Activated naive CD4-positive, alpha-beta T cell treated with anti-CD3 and anti-CD28 coated beads, Interleukin-2, amount 10 ng/mL, durations not matched to agents 7 days and 5 days (primary cell): ENCODE results near the gene LRRC39.

Experiments used
- CTCF ChIA-PET: fragments of 350-600 bp; sonication (Branson Sonifier 250); formaldehyde crosslinking; loops from one replicate; lab custom pipeline; 2021; ENCODE audit warnings: antibody characterized with exemption; lab: Charles Lee
- DNase-seq: peaks from one replicate; pipeline ENCODE4 v3.0.0-alpha.2; 2020
- H3K27ac Mint-ChIP-seq: one replicate; pipeline ENCODE4 v1.8.0; 2021; ENCODE audit warnings: mild to moderate bottlenecking, moderate library complexity, mixed read lengths
- H3K27me3 Mint-ChIP-seq: one replicate; pipeline ENCODE4 v1.8.0; 2021; ENCODE audit warnings: mild to moderate bottlenecking, mixed read lengths
- H3K36me3 Mint-ChIP-seq: one replicate; pipeline ENCODE4 v1.8.0; 2021; ENCODE audit warnings: mixed read lengths
- H3K4me1 Mint-ChIP-seq: one replicate; pipeline ENCODE4 v1.8.0; 2021; ENCODE audit warnings: mixed read lengths
- H3K4me3 Mint-ChIP-seq: one replicate; pipeline ENCODE4 v1.8.0; 2021; ENCODE audit warnings: mild to moderate bottlenecking, moderate library complexity, mixed read lengths
- H3K9me3 Mint-ChIP-seq: one replicate; pipeline ENCODE4 v1.8.0; 2021; ENCODE audit warnings: mixed read lengths

LRRC39 gene

DNA sequence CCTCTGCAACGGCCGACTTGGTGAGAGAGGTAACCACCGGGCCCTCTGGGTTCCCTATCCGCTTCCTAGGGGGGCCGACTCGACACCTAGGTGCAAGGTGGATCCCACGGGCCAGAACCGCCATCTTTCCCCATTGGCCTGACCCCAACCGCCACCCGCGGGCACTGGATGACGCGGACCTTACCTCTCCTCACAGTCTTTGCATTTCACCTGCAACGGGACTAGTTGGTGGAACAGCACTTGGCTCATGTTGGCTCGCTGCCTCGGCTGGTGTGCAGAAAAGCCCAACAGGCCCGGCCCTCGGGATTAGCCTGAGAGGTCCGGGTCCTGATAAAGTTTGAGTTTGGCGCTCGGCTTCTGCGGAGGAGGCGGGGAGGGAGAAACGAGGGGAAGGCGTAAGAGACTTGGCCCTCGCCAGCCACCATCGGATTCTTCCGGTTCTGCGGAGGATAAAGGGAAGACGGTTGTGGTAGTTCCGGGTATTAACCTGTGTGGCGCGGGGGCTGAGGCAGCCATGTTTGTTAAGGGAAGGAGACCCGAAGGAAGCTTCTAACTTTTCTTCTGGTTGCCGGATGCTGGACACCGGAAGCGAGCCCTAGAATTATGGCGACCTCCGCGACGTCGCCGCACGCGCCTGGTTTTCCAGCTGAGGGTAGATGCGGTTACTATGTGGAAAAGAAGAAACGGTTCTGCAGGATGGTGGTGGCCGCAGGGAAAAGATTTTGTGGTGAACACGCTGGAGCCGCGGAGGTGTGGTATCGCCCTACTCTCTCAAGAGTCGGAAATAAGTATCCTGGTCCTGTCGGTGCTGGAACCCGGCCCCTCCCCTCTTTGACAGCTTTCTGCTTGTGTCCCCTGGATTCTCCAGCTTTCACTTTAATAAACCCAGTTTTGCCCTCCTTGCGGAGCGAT, 45.2 kb downstream of the LRRC39 start, which contains the start of the genes SASS6 and TRMT13:
Gene SASS6, minus strand, starts transcription at position 365 of the 912 bp plus-strand sequence. Its CDS starts 116 bp downstream, at position 249.
Gene TRMT13, plus strand, starts transcription at position 598 of the 912 bp plus-strand sequence. Its CDS starts 6 bp downstream, at position 604.
- Mint-ChIP-seq H3K4me3 (peak within 1 kb of the TSS; percentile 98), H3K4me1 (peaks cover 58% of the 10 kb centered on the region), H3K36me3 (peaks cover 21% of the 10 kb centered on the region), H3K9me3 (no peaks in the 10 kb centered on the region), H3K27me3 (no peaks in the 10 kb centered on the region), H3K27ac (peak within 1 kb of the TSS; percentile 95)
- CTCF ChIA-PET, result interaction anchor here (1.6 kb wide), 1 partner anchor 327 kb away, joined by 8 read pairs; no protein-coding TSS in a partner anchor
- peak; percentile 97 for DNase-seq

DNA sequence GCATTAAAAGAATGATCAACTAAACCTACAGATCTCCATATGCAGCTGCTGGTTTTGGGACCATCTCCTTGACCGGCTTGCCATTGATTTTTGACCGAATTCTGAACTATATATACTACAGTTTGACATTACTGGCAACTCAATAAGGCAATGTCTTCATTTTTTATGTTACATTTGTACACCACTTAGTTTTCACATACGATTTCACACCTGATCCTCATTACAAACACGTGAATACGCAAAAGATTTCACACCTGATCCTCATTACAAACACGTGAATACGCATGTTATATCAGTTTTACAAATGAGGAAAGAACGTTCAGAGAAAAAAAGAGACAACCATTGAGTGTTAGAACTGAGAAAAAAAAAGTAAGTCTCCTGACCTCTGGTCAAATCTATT, 46.4 kb downstream of the LRRC39 start:
- Mint-ChIP-seq H3K27ac (peak overlapping the region; percentile 95), H3K36me3 (peaks cover 17% of the 10 kb centered on the region), H3K4me1 (peaks cover 58% of the 10 kb centered on the region), H3K4me3 (peak overlapping the region; percentile 98), H3K9me3 (no peaks in the 10 kb centered on the region), H3K27me3 (no peaks in the 10 kb centered on the region)
- DNase-seq, result no peak
- CTCF ChIA-PET, result interaction anchor here (1.3 kb wide), 1 partner anchor 329 kb away, joined by 3 read pairs; no protein-coding TSS in a partner anchor

DNA sequence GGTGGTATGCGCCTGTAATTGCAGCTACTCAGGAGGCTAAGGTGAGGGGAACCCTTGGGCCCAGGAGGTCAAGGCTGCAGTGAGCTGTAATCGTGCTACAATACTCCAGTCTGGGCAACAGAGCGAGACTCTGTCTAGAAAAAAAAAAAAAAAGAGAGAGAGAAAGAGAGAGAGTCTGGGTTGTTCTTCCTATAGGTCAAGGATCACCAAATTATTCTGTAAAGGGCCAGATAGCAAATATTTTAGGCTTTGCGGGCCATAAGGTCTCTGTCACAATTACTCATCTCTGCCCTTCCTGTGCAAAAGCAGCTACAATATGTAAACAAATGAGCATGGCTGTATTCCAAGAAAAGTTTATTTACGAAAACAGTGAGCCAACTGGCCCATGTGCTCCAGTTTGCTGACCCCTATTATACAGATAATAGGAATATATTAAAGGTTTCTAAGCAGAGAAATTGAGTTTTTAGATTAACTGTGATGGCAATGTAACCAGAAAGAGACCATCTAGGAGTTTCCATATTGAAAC, 47.4 kb downstream of the LRRC39 start:
- DNase-seq, result no peak
- H3K4me3 Mint-ChIP-seq, result no peak overlapping the region

DNA sequence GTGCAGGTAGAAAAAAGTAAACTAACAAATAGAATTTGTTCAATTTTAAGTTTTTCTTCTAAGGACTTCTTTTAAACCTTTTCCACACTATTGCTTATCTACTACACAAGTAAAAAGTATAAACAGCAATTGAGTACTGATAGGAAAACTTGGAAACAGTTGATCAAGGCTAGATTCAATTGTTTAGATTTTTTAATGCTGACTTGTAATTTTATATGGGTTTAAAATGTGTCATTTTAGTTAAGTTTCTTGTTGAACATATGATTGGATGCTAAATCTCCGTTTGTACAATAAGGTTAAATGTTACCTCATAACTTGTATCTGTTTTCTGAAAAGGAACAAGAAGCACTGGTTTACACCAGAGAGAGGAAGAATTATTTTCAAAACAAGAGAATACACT, 50.8 kb downstream of the LRRC39 start:
- DNase-seq, result no peak
- Mint-ChIP-seq H3K36me3 (peaks cover 9% of the 10 kb centered on the region), H3K4me1 (peaks cover 26% of the 10 kb centered on the region), H3K27ac (no peak overlapping the region), H3K4me3 (no peak overlapping the region), H3K9me3 (no peaks in the 10 kb centered on the region), H3K27me3 (no peaks in the 10 kb centered on the region)
- CTCF ChIA-PET, result no interaction called here

More for the DNA sequence above, 47.4 kb downstream of the LRRC39 start:
- Mint-ChIP-seq H3K27me3 (no peaks in the 10 kb centered on the region), H3K27ac (no peak overlapping the region), H3K4me1 (peaks cover 57% of the 10 kb centered on the region), H3K36me3 (peaks cover 21% of the 10 kb centered on the region), H3K9me3 (no peaks in the 10 kb centered on the region)
- CTCF ChIA-PET, result interaction anchor here (1.3 kb wide), 1 partner anchor 330 kb away, joined by 3 read pairs; no protein-coding TSS in a partner anchor

DNA sequence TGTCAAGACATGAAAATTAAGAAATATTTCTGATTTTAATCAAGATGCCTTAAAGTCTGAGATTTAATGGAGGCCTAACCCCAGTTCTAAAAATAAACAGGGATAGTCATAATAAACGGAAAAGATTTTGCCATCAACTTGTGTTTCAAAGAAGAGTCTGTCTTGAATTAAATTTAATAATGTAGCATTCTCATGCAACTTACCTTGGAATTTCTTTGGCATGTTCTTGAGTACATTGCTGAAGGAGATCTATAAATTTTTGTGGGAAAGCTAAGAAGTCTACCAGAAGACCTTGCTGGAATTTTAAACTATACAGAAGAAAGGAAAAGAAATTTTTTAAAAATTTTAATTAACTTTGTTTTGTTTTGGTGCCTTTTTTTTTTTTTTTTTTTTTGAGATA, 55.9 kb downstream of the LRRC39 start:
- no peaks in the 10 kb centered on the region for H3K27me3 Mint-ChIP-seq
- no peak for DNase-seq
- H3K9me3 Mint-ChIP-seq, result no peaks in the 10 kb centered on the region
- peaks cover 16% of the 10 kb centered on the region for H3K36me3 Mint-ChIP-seq
- no peak overlapping the region for H3K27ac Mint-ChIP-seq
- no peak overlapping the region for H3K4me3 Mint-ChIP-seq
- H3K4me1 Mint-ChIP-seq, result no peaks in the 10 kb centered on the region
- CTCF ChIA-PET, result no interaction called here

DNA sequence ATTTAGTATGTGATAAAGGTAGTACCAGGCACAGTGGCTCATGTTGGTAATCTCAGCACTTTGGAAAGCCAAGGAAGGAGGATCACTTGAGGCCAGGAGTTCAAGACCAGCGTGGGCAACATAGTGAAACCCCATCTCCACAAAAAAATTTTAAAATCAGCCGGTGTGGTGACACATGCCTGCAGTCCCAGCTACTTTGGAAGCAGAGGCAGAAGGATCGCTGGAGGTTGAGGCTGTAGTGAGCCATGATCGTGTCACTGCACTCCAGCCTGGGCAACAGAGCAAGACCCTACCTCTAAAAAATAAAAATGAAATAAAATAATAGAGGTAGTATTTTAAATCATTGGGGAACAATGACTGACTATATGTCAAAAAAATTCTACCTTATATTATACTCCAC, 62.5 kb downstream of the LRRC39 start:
- no peak for DNase-seq
- Mint-ChIP-seq H3K4me3 (no peak overlapping the region), H3K27me3 (no peaks in the 10 kb centered on the region), H3K36me3 (peaks cover 25% of the 10 kb centered on the region), H3K4me1 (no peaks in the 10 kb centered on the region), H3K9me3 (no peaks in the 10 kb centered on the region), H3K27ac (no peak overlapping the region)
- CTCF ChIA-PET, result no interaction called here

DNA sequence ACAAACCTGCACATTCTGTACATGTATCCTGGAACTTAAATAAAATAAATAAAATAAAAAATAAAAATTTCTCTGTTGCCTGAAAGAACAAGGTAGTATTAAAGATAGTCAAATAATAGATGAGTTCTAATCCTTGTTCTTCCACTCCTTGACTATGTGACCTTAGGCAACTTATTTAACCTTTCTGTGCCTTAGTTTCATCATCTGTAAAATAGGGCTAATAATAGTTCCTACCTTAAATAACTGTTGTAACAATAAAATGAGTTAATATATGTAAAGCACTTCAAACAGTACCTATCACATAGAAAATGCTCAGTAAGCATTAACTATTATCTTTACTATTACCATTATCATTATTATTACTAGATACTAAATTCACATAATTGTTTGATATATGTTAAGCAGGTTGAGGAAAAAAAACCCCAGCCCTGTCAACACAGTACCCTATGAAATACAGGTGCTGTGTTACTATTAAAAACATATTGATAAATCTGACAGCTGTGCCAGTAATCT, 68.4 kb downstream of the LRRC39 start:
- CTCF ChIA-PET, result no interaction called here
- no peak overlapping the region for H3K27ac Mint-ChIP-seq
- H3K4me3 Mint-ChIP-seq, result no peak overlapping the region
- H3K9me3 Mint-ChIP-seq, result no peaks in the 10 kb centered on the region
- peaks cover 25% of the 10 kb centered on the region for H3K36me3 Mint-ChIP-seq
- no peak for DNase-seq
- no peaks in the 10 kb centered on the region for H3K27me3 Mint-ChIP-seq
- H3K4me1 Mint-ChIP-seq, result peaks cover 7% of the 10 kb centered on the region

DNA sequence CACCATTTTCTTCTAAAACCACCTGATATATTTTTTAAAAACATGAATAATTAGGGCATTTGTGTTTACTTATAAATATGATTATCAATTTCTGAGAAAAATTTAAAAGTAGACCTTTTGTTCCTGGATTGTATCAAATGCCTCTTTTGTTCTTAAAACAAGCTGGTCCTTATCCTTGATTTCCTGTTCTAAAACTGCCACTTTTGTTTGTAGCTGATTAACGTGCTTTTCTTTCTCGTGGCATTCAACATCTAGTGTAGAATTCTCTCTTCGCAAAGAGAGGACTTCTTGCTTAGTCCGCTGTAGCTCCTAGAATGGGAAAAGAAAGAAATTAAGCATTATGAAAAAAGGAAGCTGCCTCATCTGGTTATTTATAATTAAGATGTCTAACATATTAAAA, 70.4 kb downstream of the LRRC39 start:
- peaks cover 29% of the 10 kb centered on the region for H3K36me3 Mint-ChIP-seq
- H3K4me1 Mint-ChIP-seq, result peaks cover 7% of the 10 kb centered on the region
- no peaks in the 10 kb centered on the region for H3K9me3 Mint-ChIP-seq
- H3K4me3 Mint-ChIP-seq, result no peak overlapping the region
- H3K27ac Mint-ChIP-seq, result no peak overlapping the region
- H3K27me3 Mint-ChIP-seq, result no peaks in the 10 kb centered on the region
- DNase-seq, result no peak
- CTCF ChIA-PET, result no interaction called here

DNA sequence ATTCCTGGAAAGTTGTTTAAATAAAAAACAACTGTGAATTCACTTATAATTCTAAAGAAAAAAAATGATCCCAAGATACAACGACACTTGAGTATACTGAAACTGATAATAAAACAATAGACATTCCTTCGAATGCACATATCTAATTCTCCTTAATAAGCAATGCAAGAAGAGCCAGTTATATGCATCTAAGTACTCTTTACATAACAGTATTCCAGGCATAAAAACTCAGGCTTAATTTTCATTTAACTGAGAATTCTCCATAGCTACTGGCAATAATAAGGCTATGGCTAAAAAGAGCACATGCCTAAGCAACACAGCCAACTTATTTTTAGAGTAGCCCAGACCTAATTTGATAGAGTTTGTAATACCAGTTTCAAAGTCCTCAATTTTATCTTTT, 76.5 kb downstream of the LRRC39 start:
- CTCF ChIA-PET, result no interaction called here
- Mint-ChIP-seq H3K4me1 (no peaks in the 10 kb centered on the region), H3K36me3 (peaks cover 48% of the 10 kb centered on the region), H3K27me3 (no peaks in the 10 kb centered on the region), H3K9me3 (no peaks in the 10 kb centered on the region), H3K4me3 (no peak overlapping the region), H3K27ac (no peak overlapping the region)
- no peak for DNase-seq

DNA sequence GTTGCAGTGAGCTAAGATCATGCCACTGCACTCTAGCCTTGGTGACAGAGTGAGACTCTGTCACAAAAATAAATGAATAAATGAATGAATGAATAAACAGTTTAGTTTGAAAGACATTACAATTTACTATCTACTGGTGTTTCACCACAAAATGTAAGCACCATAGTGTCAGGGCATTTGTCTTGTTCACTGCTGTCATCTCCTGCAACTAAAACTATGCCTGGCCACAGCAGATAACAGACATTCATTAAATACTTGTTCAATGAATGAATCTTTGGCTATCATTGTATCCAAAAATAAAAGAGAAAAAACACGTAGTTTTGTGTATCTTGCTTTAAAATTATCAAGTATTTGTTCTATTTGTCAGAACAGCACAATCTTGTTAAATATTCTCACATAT, 77.9 kb downstream of the LRRC39 start:
- Mint-ChIP-seq H3K36me3 (peaks cover 48% of the 10 kb centered on the region), H3K4me3 (no peak overlapping the region), H3K27me3 (no peaks in the 10 kb centered on the region), H3K27ac (no peak overlapping the region), H3K4me1 (no peaks in the 10 kb centered on the region), H3K9me3 (no peaks in the 10 kb centered on the region)
- CTCF ChIA-PET, result no interaction called here
- DNase-seq, result no peak
